ENCODE data around the gene CDK15.

The CDK15 gene

DNA sequence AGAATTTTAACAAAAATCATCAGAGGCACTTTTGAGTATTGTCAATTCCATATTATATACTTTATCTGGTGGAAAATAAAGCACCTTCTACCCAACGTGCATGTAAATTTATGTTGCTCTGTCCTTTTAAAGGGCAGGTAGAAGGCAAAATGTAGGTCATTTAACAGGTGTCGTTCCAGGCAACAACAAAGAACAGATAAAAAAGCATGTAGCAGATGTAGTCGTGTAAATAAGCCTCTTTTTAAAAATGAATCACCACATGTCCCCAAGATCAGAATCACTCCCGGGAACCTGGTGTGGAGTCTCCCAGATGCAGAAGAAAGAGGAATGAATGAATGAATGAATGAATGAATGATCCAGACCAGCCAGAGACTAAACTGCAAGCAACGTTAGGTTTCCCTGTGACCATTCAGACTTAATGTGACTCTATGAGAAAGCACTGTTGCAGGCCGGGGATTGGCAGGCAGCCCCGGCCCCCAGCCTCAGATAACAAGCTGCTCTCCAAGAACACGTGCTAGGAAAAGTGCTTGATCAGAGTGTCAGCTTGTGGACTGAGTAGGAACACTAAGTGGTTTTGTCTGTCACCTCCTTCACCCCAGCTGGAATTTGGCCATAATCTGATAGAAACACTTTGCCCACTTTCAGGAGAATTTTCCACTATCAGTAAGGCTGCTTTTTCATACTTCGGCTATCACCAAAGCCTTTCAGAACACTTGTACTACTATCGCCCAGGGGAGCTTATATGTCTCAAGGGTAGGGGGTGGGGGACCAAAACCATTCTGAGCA is 100.6 kb downstream of the CDK15 start:
- no peak for DNase-seq (ENCODE audit: low read depth in 2 of 2, low spot score in 1 of 2)

DNA sequence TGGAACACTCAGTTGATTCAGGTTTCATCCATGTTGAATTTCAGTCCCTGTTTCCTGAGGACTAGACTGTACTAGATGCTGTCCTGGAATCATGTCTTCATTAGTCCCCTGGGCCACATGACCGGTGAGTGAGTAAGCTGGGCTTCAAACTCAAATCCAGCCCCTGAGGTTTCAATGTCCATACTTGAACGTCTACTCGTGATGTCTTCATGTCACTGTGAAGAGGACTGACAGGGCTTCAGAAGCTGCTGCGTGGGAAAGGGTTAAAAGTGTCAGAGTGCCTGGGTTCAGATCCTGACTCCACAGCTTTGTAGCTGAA is 101.2 kb downstream of the CDK15 start:
- DNase-seq (ENCODE audit: low read depth in 2 of 2, low spot score in 1 of 2) = no peak

DNA sequence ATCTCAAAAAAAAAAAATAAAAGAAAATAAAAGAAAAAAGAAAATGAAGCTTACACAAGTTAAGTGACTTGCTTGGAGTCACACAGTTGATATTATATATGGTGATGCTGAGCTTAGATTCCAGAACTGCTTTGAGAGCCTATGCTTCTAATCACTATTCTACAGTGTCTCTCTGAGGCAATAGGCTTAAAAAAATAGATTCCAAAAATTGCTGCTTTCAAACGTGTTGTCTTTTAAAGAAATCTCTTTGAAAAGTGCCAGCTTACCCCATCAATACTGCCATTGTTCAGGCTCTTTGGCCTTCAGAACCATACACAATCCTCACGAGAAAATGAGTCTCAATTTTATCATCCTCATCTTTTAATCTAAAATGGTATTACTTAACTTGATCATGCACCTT is 102.6 kb downstream of the CDK15 start:
- no peak for DNase-seq (ENCODE audit: low read depth in 2 of 2, low spot score in 1 of 2)

DNA sequence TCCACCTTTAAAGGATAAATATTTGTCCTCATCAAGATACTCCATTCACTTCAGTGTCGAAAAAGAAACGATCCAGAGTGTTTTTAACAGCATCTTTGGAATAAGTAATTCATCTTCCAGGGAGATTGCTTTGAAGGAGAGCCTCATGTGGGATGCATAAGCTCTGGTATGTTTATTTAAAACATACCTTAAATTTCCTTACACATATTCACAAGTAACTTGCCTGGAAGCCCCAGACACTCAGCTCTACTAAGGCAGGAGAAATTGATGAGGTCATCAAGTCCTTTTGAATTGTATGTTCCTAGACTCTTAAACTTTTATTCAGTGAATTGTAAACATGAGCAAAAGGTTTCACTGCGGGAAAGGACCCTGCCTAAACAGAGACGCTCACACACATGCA is 103.0 kb downstream of the CDK15 start:
- DNase-seq (ENCODE audit: low read depth in 2 of 2, low spot score in 1 of 2) = no peak

DNA sequence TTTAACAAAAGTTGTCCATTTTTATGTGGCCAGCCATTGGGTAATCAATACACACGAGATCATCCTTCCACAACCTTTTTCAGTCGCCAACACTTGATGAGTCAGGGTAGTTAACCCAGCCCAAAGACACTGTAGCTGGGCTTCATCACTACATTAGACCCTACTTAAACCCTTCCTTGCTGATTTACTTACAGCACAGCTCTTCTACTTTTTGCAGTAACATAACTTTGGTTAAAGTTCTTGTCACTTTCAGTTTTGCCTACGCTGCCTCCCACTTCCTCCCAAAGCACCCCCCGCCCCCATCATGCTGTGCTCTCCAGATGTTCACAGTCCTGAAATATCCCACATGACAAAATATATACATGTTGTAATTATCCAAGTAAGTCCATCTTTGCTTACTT is 103.6 kb downstream of the CDK15 start:
- no peak for DNase-seq (ENCODE audit: low read depth in 2 of 2, low spot score in 1 of 2)

DNA sequence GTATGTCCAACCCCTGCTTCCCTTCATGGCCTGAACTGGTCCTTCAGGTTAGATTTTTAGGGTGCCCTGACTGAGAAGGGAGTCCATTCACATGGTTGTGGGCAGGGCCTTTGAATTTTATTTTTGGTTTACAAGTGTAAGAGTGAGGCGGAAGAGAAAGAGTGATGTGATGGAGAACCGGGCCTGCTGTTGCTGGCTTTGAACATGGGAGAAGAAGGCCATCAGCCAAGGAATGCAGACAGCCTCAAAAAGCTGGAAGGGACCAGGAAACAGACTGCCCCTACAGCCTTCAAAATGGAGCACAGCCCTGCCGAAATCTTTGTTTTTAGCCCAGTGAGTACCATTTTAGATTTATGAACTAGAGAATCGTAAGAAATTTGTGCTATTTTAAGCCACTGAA is 105.0 kb downstream of the CDK15 start:
- DNase-seq (ENCODE audit: low read depth in 2 of 2, low spot score in 1 of 2) = no peak

DNA sequence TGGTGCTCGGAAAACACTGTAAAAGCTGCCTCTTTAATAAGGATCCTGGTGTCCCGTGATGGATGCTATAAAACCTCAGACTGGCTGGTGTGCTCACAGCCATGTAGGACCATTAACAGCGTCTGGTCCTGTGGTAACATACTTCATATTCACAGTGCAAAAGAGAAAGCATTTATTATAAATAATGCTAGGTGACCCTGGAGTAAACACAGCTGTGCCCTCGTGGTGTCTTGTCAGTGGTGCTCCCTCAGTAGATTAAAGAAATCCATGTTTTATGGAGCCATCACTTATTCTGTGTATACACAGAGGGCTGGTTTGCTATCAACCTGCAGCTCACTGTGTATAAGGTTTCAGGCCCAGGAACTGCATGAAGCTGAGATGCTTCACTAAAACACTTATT is 106.9 kb downstream of the CDK15 start:
- DNase-seq (ENCODE audit: low read depth in 2 of 2, low spot score in 1 of 2) = no peak

DNA sequence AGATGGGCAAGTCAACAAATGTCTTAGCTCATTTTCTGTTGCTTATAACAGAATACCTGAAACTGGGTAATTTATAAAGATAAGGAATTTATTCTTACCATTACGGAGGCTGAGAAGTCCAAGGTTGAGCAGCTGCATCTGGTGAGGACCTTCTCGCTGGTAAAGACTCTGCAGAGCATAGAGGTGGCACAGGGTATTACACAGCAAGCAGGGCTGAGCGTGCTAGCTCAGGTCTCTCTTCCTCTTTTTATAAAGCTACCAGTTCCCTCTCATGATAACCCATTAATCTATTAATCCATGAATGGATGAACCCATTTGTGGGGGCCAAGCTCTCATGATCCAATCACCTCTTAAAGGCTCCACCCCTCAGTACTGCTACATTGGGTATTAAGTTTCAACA is 109.1 kb downstream of the CDK15 start:
- DNase-seq (ENCODE audit: low read depth in 2 of 2, low spot score in 1 of 2) = no peak

DNA sequence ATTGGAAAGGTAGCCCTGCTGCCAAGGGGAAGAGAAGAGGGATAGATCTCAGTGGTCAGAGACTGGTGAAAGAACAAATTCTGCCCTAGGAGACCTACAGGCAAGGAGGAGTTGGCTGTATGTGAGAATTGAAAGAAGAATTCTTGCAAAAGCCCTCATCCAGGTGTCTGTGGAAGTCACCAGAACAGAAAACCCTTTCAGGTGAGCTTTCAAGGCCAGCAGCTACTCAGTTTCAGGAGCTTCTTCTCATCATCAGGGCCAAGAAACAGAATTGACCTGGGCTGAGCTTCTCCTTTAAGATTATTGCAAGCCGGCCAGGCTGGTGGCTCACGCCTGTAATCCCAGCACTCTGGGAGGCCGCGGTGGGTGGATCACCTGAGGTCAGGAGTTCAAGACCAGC is 110.2 kb downstream of the CDK15 start:
- no peak for DNase-seq (ENCODE audit: low read depth in 2 of 2, low spot score in 1 of 2)

DNA sequence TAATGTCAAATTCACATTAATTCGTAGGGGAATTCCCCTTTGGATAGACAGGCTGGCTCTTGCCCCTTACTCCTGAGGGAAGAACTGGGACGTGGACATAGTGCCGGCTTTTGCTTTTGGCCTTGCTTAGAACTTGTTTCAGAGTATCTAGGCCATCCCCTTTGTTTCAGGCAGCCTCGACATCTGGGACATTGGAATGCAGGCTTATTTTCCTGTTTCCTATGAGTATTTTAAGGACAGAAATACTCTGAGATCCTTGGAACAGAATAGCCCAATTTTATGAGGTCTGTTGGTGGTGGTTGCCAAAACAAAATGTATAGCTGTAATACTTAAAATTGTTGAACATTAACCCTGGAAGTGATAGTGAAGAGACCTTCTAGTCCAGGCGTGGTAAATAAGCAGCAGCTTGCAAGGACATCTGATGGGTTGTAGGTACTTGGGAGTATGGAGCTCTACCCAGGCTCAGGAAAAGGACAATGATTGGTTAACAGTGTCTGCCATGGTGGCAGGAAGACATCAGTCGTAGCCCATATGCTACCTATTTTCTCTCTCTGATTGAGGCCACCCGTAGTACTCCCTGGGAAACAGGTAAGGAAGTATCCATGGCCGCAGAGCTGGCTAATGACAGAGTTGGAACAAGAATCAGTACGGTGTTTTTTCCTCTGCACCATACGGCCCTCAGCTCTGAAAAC is 112.4 kb downstream of the CDK15 start:
- no peak for DNase-seq (ENCODE audit: low read depth in 2 of 2, low spot score in 1 of 2)

DNA sequence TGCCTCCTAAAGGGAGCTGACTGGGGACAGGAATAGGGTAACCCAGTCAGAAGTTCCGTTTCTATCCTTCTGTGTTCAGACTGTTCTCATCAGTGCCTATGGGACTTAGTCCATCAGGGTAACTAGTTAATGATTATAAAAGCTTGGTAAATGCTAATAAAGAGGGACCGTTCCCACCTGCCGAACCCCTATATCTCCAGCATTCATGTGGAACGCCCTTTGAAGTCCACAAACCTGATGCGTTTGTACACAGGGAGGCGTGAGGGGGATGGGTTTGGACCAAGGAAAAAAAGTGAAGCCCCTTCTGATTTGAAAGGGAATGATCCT is 112.9 kb downstream of the CDK15 start:
- no peak for DNase-seq (ENCODE audit: low read depth in 2 of 2, low spot score in 1 of 2)

DNA sequence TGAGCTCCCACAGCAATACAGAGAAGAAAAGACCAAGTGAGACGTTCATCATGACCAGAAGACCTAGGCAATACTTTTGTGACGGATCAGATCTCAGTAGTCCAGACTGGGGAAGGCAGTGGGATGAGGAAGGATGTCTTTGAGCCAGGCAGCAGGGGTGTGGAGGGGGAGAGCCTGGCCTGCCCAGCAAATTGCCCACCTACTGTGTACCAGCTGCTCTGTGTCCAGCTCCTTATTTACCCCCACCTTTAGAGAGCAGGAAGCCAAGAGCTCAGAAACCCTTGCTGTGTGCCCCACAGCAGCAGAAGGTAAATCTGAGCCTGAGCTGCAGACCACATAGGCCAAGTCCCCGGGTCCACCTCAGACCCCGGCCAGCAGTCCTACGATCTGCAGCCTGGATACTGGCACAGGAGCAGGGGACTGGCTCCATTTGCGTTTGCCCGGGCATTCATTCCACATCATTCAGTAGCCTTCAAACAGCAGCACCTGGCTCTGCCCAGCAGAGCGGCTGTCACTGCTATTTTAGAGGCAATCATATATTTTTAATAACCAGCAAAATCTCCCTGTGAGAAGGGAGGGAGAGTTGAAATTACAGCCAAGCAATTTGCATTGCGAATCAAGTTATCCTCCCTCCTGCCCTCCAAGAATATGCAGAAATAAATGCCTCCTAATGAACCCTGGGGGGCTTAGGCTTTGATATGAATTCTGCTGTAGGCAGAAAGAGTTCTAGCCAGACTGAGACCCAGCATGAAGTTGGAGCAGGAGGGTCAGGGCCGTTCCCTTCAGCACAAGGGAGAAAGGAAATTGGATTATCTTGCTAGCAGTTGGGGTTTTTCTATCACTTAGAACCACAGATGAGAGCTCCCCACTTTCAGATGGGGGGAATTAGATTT is 117.3 kb downstream of the CDK15 start:
- no peak for DNase-seq (ENCODE audit: low read depth in 2 of 2, low spot score in 1 of 2)

DNA sequence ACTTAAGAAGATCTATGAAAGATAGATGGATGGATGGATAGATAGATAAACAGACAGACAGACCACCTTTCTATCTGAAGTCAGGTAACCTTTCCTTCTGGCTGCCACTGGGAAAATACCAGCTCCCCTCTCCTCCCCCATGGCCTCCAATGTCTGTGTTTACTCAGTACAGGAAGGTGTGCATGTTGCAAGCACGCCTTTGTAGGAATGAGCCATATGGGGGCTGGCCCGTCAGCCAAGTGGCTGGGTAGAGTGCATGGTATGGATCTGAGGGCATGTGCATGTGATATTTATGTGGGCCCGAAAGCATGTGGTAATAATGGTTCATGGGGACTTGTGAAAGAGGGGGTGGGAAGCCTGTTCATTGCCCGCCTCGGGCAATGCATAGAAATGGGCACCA is 118.1 kb downstream of the CDK15 start:
- DNase-seq (ENCODE audit: low read depth in 2 of 2, low spot score in 1 of 2) = no peak

DNA sequence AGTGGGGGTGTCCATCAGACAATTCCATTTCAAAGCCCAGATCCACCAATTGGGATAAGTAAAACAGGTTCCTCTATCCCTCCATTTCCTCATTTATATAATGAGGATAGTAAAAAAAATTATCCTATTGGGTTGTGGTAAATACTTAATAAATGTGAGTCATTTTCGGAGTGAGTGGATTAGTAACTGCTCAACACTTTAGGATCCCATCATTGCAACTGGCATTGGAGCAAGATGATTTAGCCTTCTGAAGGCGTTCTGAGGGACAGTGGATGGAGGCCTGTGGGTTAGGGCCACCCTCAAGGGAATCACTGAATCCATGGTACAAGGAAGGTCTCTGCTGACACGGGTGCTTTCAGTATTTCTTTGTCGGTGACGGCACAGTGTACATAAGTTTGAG is 118.7 kb downstream of the CDK15 start:
- DNase-seq (ENCODE audit: low read depth in 2 of 2, low spot score in 1 of 2) = no peak

DNA sequence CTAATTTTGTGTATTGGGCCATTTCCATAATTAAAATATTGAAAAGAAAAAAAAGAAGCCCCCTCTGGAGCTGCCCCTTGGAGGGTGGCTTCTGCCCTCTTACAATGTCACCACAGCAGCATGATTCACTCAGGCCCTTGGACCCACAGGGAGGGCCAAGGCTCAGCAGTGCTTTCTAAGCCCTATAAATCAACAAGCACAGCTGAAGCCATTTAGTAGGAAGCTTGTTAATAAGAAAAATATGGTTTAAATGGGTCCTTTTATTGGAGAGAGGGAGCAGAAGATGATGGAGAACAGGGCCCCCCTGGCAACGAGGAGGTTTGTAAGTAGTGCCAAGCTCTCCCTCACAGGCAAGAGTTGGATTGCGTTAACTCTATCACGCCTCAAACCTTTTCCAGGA is 119.7 kb downstream of the CDK15 start:
- DNase-seq (ENCODE audit: low read depth in 2 of 2, low spot score in 1 of 2) = no peak

DNA sequence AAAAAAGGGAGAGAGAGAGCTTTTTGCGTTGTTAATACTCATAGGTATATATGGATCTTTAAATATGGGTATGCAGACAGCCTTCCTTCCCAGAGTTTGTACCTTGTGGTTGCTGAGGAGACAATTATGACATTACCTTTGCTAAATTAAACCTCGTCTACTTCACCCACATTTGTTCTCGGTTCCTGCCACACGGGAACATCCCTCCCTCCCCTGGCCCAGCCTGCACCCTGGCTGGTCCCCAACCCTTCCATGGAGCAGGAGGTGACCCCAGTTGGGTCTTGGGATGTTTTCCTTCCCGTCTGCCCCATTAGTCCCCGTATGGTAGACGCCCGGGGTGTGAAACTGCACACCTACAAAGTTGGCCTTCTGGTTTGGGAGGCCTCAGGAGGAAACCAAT is 122.0 kb downstream of the CDK15 start:
- DNase-seq (ENCODE audit: low read depth in 2 of 2, low spot score in 1 of 2) = no peak

DNA sequence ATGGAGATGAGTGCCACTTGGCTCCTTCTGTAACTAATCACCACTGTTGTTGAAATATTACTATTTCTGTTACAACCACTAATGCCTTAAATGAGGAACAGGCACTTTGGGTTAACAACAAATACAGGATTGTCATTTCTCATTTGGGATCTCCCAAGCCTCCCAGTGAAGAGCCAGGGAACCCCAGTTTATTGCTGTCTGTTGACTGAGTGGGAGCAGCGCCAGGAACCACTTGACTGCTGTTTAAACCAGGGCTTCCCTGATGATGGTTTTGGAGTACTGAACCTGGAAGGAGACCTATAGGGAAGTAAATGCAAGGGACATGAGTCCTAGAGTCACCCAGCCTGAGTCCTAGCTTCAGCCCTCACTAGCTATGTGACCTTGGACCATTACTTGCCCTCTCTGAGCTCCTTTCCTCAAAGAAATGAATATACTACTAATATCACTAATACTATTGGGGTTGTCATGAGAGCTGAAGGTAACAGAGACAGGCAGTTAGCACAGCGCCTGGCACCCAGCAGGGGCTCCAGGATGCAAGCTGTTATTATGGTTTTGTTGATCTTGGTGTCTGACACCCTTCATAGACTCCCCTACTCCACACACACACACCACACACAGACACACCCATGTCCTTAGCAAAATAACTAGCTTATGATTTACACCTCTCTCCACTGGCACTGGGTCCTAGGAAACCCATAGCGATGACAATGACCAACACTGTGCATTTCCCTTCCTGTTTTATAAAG is 123.1 kb downstream of the CDK15 start:
- no peak for DNase-seq (ENCODE audit: low read depth in 2 of 2, low spot score in 1 of 2)

DNA sequence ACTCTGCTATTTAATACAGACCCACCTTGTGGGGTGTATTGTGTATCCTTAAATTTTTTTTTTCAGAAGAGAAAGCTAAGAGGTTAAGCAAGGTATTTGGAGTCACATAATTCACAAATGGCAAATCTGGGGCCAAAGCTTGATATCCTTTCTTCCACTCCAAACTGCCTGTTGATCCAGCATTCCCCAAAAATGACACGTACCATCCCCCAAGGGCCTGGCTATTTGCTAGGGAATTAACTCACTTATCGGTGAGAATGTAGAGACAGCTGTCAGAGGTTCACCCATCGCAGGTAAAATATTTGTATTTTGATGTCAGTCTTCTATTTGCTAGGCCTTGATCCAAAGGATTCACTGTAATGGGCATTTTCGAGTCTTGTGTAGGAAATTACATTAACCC is 123.7 kb downstream of the CDK15 start:
- DNase-seq (ENCODE audit: low read depth in 2 of 2, low spot score in 1 of 2) = no peak

DNA sequence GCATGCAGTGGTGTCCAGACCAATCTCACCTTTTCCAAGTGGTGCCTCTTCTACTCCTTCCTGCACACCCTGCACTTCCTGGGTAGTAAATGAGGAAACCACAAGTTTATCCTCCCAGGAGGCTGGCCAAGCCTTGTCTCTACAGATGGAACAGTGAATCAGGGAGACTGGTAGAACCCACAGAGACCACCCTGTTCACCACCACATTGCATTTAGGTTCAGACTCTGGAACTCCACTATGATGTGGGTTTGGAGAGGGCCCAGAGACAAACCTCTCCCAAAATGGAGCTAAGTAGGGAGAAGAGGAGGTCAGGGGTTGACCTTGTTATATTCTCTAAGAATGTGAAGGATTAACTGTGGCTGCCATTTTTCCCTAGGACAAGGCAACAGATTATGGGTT is 124.5 kb downstream of the CDK15 start:
- DNase-seq (ENCODE audit: low read depth in 2 of 2, low spot score in 1 of 2) = no peak

DNA sequence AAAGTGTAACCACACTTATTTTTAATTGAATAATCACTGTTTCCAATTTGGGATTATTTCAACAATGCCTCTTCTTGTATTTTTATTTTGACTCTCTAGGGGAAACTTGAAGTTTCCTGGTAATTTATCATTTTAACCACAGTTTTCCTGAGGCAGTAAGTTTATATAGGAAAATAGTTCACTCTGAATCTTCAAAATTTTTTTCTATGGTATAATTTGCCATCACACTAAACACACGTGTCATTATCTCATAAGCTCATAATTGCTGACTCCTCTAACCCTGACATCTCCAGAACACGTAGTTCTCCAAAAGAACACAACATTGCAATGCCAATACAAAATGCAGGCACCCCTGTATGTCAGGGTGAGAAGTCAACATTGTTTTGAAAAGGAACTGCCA is 125.1 kb downstream of the CDK15 start:
- no peak for DNase-seq (ENCODE audit: low read depth in 2 of 2, low spot score in 1 of 2)

DNA sequence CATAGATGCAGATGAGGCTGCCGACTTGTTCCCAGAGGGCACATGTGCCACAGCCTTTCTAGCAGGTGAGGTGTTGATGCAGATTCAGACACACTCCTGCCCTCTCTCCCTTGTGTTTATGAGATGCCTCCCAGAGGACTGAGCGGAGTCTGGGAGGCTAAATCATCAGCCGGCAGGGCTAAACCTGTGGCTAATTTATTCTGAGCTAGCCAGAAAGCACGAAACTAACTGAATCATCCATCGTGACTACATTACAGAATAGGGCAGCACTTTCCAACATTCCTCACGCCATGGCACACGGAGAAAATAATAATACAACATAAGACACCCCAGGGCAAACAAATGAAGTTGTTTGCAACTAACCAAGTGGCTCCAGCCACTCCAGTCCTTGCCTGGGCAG is 125.6 kb downstream of the CDK15 start:
- no peak for DNase-seq (ENCODE audit: low read depth in 2 of 2, low spot score in 1 of 2)

DNA sequence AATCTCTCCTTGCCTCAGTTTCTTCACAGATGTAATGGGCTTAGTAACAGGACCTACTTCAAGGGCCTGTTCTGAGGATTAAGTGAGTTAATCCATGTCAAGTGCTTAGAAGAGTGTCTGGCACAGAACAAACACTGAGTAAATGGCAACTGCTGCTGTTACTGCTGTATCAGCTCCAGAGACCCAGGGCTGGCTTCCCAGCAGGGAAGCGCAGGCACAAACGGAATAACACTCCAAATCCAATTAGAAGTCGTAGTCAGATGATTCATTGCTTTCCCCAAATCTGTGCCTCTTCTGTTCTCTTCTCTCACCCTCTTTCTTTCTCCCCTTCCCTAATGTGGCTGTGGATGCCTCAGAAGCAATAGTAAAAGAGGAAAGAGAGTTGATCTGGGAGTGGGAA is 126.2 kb downstream of the CDK15 start:
- DNase-seq (ENCODE audit: low read depth in 2 of 2, low spot score in 1 of 2) = no peak

Measured in stimulated activated CD8-positive, alpha-beta memory T cell treated with anti-CD3 and anti-CD28 coated beads, Interleukin-4, amount 100 ng/mL, for 4 hours (primary cell).